Nephron (organoid): ENCODE data around the gene OR5AL1.
"Not testable (repeated sequence)": the region's sequence is repeated elsewhere in the genome, so short reads cannot be mapped to it uniquely, and the experiment has no call there.

Experiments
- H3K27ac Mint-ChIP-seq, 3 experiments: 2 replicates each; pipeline ENCODE4 v1.8.0; 2020; ENCODE audit warnings: mixed read lengths in 3 of 3, mild to moderate bottlenecking in 2 of 3, moderate library complexity in 1 of 3
- H3K27me3 Mint-ChIP-seq: 2 replicates; pipeline ENCODE4 v1.8.0; 2021; ENCODE audit warnings: low read depth, mild to moderate bottlenecking, moderate library complexity, mixed read lengths
- H3K36me3 Mint-ChIP-seq: 2 replicates; pipeline ENCODE4 v1.8.0; 2020; ENCODE audit warnings: low read depth, mixed read lengths
- H3K4me1 Mint-ChIP-seq: 2 replicates; pipeline ENCODE4 v1.8.0; 2020; ENCODE audit warnings: mixed read lengths
- H3K4me3 Mint-ChIP-seq, 3 experiments: 2 replicates each; pipeline ENCODE4 v1.8.0; 2020; ENCODE audit warnings: mild to moderate bottlenecking in 3 of 3, mixed read lengths in 3 of 3, moderate library complexity in 2 of 3
- H3K9me3 Mint-ChIP-seq: 2 replicates; pipeline ENCODE4 v1.8.0; 2020; ENCODE audit warnings: mixed read lengths
- TF ChIP-seq, protein P1 (sequence below), 3 experiments: fragments of 200-600 bp; sonication (generic); IDR thresholded peaks; one replicate each; pipeline ENCODE4 v1.5.0; 2021; ENCODE audit warnings: antibody characterized with exemption in 3 of 3; ENCODE audit not compliant: unreplicated experiment in 3 of 3

The OR5AL1 gene

GRCh38 chr11:56412396-56412795, at the start of gene OR5AL1:
TSS of gene OR5AL1 (plus strand) at chr11:56412696.
- H3K27ac Mint-ChIP-seq, result no peak within 1 kb of the TSS
- no peaks in the 10 kb centered on the region for H3K36me3 Mint-ChIP-seq
- H3K27me3 Mint-ChIP-seq, result no peaks in the 10 kb centered on the region
- H3K9me3 Mint-ChIP-seq, result no peaks in the 10 kb centered on the region
- TF ChIP-seq, protein P1, sequence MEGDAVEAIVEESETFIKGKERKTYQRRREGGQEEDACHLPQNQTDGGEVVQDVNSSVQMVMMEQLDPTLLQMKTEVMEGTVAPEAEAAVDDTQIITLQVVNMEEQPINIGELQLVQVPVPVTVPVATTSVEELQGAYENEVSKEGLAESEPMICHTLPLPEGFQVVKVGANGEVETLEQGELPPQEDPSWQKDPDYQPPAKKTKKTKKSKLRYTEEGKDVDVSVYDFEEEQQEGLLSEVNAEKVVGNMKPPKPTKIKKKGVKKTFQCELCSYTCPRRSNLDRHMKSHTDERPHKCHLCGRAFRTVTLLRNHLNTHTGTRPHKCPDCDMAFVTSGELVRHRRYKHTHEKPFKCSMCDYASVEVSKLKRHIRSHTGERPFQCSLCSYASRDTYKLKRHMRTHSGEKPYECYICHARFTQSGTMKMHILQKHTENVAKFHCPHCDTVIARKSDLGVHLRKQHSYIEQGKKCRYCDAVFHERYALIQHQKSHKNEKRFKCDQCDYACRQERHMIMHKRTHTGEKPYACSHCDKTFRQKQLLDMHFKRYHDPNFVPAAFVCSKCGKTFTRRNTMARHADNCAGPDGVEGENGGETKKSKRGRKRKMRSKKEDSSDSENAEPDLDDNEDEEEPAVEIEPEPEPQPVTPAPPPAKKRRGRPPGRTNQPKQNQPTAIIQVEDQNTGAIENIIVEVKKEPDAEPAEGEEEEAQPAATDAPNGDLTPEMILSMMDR (IDR thresholded peaks at IDR 0.05; ENCODE audit: unreplicated experiment in 3 of 3), result no peak
- H3K4me1 Mint-ChIP-seq, result no peaks in the 10 kb centered on the region
- no peak within 1 kb of the TSS for H3K4me3 Mint-ChIP-seq

DNA sequence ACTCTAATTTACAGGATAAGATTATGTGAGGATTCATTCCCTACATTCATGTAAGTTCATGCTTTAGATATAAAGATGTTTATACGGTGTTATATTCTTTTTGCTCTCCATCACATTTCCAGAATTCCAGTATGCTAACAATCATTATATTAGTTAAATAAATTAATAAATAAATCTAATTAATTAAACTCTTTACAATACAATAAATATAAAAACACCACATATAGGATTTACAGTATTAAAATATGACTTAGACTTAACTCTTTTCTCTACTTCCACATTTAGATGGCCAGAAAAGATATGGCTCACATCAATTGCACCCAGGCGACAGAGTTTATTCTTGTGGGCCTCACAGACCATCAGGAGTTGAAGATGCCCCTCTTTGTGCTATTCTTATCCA, 37.2 kb upstream of the OR5AL1 start, which contains the start of gene OR8U1:
OR8U1 (plus strand) TSS at position 301 of the 400 bp plus-strand sequence; CDS start at position 301, 0 bp downstream.
- Mint-ChIP-seq H3K4me1 (no peaks in the 10 kb centered on the region), H3K27ac (no peak within 1 kb of the TSS), H3K4me3 (no peak within 1 kb of the TSS), H3K9me3 (no peaks in the 10 kb centered on the region), H3K36me3 (no peaks in the 10 kb centered on the region), H3K27me3 (no peaks in the 10 kb centered on the region)
- TF ChIP-seq, protein P1 (IDR thresholded peaks at IDR 0.05; ENCODE audit: unreplicated experiment in 3 of 3), result no peak

- Mint-ChIP-seq H3K9me3 (no peaks in the 10 kb centered on the region), H3K4me3 (no peak overlapping the region), H3K36me3 (no peaks in the 10 kb centered on the region), H3K4me1 (no peaks in the 10 kb centered on the region), H3K27me3 (no peaks in the 10 kb centered on the region), H3K27ac (no peak overlapping the region)
- TF ChIP-seq, protein P1 (IDR thresholded peaks at IDR 0.05; ENCODE audit: unreplicated experiment in 3 of 3), result no peak
Measured at GRCh38 chr11:56380120-56380519, 32.4 kb upstream of the OR5AL1 start.

DNA sequence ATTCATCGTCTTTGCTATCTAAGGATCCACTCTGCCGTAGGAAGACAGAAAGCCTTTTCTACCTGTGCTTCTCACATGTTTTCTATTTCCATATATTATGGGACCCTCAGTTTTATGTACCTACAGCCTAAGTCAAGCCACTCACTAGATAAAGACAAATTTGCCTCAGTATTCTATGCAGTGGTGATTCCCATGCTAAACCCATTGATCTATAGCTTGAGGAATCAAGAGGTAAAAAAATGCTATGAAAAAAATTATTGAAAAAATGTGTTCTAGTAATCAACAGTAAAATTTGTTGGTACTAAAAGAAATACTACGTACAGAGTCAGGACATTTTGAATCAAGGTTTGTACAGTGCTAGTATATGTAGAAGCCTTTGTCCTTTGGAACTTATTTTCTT, 18.1 kb upstream of the OR5AL1 start:
- no peaks in the 10 kb centered on the region for H3K27me3 Mint-ChIP-seq
- no peaks in the 10 kb centered on the region for H3K4me1 Mint-ChIP-seq
- H3K27ac Mint-ChIP-seq, result no peak overlapping the region
- H3K4me3 Mint-ChIP-seq, result no peak overlapping the region
- H3K9me3 Mint-ChIP-seq, result no peaks in the 10 kb centered on the region
- TF ChIP-seq, protein P1 (IDR thresholded peaks at IDR 0.05; ENCODE audit: unreplicated experiment in 3 of 3), result no peak
- no peaks in the 10 kb centered on the region for H3K36me3 Mint-ChIP-seq

DNA sequence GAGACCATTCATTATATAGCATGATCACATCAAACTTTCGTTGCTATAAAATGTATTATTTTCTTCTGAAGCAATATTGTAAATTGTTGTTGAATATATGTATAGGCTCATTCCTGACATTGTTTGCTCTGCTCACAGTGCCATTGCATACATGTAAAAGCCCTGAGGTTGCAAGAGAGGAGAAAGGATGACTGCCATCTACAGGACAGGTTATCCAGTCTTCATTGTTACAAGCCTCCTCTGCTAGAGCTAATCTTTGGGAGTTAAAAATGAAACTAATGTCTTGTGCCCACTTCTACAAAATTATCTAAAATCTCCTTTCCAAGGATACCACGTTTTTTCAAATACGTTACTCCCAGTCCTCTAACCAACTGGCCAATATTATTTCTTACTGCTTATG, 16.4 kb upstream of the OR5AL1 start:
- Mint-ChIP-seq H3K9me3 (no peaks in the 10 kb centered on the region), H3K4me1 (no peaks in the 10 kb centered on the region), H3K4me3 (no peak overlapping the region), H3K27ac (no peak overlapping the region), H3K36me3 (no peaks in the 10 kb centered on the region), H3K27me3 (peaks cover 4% of the 10 kb centered on the region)
- TF ChIP-seq, protein P1 (IDR thresholded peaks at IDR 0.05; ENCODE audit: unreplicated experiment in 3 of 3), result peak in 1 of 3 experiments; percentile 18

- not testable (repeated sequence) for H3K36me3 Mint-ChIP-seq, H3K9me3 Mint-ChIP-seq, H3K4me3 Mint-ChIP-seq, H3K27ac Mint-ChIP-seq, H3K4me1 Mint-ChIP-seq, H3K27me3 Mint-ChIP-seq
Measured at GRCh38 chr11:56401858-56402461, 10.5 kb upstream of the OR5AL1 start.
